ENCODE measurements around the gene SYNGR3.
"Not testable (repeated sequence)": the region's sequence is repeated elsewhere in the genome, so short reads cannot be mapped to it uniquely, and the experiment has no call there.

Gene SYNGR3

DNA sequence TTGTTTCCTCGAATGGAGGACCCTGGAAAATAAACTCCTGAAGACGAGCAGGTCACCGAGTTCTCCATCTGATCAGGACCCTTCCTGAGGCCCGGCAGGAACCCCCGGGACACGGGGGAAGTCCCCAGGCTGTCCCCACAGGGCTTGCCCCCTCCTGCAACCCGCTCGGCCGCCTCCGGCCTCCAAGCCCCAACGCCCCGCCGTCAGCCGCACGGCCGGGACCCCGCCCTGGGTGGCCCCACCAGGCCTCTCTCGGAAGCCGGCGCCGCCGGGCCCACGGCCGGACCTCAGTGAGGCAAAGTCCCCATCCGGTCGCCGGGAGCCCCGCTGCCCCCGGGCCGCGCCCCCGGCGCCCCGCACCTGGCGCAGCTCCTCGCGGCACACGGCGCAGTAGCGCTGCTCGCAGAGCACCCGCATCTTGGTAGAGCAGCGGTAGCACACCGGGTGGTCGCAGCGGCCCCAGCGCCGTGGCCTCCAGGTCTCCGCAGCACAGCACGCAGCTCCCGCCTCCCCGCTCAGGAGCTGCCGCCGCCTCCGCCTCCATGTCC is 19.5 kb downstream of the SYNGR3 start:
- FAIRE-seq: no peak

DNA sequence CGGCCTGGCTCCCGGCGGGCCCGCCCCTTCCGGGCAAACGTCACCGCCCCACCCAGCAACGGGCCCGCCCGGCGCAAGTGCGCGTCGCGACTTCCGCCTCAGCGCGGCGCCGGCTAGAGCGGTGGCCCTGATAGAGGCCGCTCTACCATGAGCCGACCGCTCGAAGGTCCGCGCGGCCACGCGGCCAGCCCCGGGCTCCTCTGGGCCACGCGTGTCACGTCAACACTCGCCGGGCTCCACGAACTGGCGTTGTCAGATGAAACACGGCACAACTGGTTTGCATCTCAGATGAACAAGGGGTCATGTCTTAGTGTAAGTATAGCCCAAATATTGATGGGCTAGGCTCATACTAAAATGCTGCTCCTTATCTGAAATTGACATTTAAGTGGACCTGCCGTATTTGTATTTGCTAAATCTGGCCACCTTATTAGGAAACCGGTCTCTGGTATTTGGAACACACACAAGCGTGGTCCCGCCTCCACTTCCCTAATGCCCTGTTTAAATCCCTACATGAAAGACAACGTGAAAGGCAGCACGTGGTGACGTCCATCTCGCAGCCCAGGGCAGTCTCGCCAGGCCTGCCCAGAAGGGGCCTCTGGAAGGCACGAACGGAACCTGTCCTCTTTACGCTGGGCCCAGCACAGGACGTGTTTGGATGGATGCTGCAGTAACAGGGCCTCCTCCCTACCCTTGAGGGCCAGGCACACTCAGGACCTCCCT is 20.2 kb downstream of the SYNGR3 start, which contains the start of gene ZNF598:
TSS of gene ZNF598 (minus strand) at position 31 of the 720 bp plus-strand sequence.
- FAIRE-seq: no peak

DNA sequence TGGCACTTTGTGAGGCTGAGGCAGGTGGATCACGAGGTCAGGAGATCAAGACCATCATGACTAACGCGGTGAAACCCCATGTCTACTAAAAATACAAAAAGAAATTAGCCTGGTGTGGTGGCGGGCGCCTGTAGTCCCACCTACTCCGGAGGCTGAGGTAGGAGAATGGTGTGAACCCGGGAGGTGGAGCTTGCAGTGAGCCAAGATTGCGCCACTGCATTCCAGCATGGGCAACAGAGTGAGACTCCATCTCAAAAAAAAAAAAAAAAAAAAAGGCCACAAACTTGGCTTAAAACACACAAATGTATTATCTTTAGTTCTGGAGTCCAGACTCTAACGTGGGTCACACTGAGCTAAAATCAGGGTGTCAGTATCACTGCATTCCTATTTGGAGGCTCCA is 22.0 kb downstream of the SYNGR3 start:
- FAIRE-seq: not testable (repeated sequence)

DNA sequence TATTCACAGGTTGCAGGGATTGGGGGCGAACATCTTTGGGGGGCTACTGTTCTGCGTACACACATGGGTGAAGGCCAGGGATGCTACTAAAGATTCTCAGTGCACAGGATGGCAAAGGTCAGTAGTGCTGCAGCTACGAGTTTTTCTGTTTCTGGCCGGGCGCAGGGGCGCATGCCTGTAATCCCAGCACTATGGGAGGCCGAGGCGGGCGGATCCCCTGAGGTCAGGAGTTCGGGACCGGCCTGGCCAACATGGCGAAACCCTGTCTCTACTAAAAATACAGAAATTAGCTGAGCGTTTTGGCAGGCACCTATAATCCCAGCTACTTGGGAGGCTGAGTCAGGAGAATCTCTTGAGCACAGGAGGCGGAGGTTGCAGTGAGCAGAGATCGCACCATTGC is 23.8 kb downstream of the SYNGR3 start:
- FAIRE-seq: no peak

DNA sequence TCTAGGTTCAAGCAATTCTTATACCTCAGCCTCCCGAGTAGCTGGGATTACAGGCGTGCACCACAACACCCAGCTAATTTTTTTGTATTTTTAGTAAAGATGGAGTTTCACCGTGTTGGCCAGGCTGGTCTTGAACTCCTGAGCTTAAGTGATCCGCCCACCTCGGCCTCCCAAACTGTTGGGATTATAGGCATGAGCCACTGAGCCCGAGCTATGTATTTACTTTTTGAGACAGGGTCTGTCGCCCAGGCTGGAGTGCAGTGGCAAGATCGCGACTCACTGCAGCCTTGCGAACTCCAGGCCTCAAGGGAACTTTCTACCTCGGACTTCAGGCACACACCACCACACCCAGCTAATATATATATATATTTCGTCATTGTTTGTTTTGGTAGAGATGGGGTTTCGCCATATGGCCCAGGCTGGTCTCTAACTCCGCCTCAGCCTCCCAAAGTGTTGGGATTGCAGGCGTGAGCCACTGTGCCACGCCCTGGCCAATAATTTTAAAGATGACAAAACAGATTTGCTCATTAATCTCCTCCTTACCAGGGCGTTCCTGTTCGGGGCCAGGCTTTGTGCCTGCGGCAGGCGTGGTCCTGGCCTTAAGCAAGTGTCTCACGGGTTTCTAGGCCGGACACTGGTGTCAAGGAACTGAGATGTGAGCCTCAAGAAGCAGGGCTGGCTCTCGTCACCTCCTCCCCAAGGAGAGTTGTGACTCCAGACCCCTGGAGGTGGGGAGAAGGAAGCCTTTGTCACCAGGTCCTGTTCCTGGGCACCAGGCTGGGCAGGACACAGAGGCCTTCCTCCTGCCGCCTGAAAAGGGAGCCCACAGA is 25.6 kb downstream of the SYNGR3 start:
- no peak for FAIRE-seq

DNA sequence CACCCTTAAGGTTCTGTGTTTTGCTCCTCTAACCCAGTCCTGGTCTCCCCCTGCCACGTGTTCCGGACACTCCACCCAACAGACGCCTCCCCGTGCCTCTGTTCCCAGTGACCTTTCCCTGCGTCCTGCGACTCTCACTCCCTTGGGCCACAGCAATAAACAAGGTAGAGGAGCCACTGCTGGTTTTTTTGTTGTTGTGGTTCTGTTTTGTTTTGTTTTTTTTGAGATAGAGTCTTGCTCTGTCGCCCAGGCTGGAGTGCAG is 26.1 kb downstream of the SYNGR3 start:
- no peak for FAIRE-seq

DNA sequence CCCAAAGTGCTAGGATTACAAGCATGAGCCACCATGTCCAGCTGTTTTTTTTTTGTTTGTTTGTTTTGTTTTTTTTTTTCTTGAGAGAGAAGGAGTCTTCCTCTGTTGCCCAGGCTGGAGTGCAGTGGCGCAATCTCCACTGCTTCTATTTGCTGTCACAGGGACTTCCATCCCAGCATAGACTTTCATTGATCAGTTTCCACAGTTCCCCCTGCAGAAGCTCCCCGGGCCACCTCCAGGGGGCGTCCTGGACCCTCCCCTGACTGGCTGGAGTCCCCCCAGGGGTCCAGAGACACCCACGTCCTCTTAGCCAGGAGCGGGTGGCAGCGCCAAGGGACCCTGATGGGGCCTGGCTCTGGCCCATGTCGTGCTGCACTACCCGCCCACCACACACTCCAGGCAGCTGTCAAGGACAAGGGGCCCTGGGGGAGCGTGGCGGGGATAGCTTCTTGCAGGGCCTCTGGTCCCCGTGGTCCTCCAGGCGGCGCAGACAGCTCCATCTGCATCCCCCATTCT is 26.7 kb downstream of the SYNGR3 start:
- no peak for FAIRE-seq

DNA sequence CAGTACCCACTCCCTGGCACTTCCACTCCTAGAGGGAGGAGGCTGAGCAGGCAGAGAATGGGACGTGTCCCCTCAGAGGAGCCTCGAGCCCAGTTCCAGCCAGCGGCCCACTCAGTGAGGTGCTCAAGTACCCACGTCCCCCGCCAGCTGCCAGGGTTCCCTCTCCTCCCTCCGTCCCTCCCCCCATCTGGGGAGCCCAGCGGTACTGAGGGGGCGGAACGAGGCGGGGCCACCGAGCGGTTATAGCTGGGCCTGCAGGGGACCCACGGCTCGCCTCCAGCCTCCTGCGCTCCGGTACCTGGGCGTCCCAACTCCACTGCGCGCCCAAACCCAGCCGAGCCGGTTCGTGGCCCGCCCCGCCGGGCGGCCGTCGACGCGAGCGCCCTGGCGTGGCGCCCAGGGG is 29.7 kb downstream of the SYNGR3 start, which contains the start of gene NPW:
TSS of gene NPW (plus strand) at position 268 of the 403 bp plus-strand sequence.
- FAIRE-seq: no peak

DNA sequence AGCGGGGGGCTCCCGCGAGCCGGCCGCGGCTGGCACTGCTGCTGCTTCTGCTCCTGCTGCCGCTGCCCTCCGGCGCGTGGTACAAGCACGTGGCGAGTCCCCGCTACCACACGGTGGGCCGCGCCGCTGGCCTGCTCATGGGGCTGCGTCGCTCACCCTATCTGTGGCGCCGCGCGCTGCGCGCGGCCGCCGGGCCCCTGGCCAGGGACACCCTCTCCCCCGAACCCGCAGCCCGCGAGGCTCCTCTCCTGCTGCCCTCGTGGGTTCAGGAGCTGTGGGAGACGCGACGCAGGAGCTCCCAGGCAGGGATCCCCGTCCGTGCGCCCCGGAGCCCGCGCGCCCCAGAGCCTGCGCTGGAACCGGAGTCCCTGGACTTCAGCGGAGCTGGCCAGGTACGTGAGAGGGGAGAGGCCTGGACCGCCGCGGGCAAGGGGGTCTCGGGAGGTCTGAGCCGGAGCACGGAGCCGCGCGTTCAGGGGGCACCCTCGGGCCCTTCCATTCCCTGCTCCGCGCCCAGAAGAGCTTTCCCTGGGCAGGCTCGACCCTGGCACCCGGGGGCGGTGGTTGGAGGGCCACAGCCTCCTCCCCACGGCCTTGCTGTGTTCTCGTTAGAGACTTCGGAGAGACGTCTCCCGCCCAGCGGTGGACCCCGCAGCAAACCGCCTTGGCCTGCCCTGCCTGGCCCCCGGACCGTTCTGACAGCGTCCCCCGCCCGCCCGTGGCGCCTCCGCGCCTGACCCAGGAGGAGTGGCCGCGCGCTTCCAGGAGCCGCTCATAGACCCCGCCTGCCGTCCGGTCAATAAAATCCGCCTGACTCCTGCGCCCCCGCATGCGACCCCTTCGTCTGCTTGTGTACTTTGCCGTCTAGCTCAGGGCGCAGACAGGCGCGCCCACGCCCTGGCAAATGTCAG is 30.4 kb downstream of the SYNGR3 start:
- FAIRE-seq: no peak

DNA sequence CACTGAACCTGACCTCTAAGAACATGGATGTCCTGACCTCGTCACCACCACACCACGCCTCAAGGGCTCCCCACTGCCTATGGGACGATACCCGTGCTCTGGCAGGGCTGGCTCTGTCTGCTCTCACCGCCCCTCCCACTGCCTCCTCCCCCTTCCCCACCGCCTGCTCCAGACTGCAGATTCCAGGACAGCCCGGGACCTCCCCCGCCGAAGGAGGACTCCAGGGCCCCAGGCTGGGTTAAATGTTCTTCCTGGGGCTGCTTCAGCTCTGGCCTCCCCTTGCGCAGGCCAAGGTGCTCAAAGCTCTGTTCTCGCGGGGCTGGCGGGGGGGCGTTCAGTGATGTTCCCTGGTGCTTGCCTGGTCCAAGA is 32.9 kb downstream of the SYNGR3 start:
- FAIRE-seq: no peak

DNA sequence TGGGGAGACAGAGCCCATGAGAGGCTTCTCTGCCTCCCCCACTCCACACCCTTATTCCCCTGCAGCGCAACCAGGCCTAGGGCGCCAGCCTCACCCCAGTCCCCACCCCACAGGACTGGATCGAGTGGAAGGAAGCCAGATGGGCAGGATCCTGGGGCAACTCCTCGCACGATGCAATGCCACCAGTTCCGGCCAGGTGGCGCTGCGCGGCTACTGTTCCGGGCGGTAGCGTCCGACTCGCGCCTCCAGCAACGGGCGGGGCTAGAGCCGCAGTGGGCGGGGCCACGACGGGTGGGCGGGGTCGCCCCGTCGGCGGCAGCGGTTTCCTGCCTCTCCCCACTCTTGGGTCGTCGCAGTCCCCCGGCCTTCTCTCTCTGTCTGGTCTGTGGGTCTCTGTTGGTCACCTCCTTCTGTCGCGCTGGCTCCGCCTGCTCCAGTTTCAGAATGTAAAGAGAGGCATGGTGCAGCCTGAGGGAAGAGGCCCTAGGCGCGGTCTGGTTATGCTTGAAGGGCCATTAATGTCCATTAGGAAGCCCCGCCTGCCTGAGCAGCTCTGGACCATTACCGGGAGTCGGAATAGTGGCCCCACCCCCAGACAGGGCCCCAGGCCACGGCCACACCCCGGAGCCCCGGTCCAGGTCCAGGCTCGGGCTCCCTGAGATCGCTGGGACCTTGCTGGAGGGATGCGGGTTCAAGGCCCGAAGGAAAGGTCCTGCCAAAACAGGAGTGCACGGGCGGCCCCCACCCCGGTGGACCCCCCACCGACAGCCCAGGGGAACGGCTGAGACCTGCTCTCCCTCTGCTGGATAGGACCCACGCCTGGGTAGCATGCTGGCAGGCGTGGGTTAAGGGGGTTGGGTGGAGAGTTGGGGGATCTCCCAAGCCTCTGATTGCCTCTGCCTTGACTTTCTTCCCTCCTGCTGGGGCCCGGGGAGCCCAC is 33.6 kb downstream of the SYNGR3 start:
- no peak for FAIRE-seq

DNA sequence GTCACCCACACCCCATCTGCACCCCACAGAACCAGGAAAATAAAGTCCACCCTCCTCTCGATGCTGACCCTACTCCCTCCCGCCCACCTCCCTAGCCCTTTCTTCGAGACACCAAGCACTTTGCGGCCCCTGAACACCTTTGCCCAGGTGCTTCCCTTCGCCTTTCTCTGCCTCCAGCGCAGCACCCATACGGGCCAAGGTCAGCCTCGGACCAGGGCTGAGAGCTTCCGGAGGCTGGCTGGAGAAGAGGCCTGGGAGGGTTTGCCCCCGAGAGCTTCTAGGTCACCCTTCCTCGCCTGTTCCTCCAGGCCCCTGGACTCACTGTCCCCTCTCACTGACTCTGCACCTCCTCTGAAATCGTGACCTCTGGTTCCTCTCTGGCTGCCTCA is 34.3 kb downstream of the SYNGR3 start:
- FAIRE-seq: no peak

DNA sequence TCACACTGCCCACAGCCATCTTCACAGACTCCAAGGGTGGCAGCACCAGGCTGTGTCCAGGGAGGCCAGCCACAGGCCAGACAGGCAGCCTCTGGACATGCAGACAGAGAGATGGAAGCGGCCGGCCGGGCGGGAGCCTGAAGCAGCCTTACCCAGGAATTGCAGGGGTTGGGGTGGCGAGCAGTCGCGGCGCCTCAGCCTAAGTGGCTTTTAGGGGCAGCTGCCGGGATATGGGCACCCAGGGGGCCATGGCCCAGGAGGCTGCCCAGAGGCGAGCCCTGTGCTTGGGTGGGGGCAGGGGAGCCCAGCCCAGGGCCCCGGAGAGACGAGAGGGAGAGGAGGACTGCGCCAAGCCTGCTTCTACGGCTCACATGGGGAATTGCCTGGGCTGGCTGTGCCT is 35.5 kb downstream of the SYNGR3 start:
- FAIRE-seq: no peak

DNA sequence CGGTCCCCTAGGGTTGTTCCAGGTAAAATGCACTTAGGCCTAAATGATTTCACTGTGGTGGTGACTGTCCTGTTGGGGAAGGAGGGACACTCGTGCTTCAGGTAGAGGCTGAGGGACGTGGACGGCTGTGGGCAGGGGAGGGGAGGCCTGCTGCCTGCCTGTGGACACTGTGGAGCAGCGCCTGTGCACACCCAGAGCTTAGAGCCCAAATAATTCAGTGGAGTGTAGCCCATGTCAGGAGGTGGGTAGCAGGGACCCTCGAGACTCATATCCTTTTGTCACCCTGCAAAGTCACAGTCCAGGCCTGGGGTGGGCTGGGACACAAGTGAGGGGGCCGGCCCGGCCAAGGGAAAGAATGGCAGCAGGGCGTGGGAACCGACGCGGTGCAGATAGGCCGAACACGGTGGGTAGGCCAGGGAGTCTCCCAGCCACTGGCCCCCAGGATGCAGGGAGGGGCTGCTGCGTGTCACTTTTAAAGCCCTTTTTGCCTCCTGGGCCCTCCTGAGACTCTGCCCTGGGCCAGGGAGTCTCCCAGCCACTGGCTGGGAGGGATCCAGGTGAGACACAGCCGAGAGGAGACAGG is 36.2 kb downstream of the SYNGR3 start:
- FAIRE-seq: no peak

DNA sequence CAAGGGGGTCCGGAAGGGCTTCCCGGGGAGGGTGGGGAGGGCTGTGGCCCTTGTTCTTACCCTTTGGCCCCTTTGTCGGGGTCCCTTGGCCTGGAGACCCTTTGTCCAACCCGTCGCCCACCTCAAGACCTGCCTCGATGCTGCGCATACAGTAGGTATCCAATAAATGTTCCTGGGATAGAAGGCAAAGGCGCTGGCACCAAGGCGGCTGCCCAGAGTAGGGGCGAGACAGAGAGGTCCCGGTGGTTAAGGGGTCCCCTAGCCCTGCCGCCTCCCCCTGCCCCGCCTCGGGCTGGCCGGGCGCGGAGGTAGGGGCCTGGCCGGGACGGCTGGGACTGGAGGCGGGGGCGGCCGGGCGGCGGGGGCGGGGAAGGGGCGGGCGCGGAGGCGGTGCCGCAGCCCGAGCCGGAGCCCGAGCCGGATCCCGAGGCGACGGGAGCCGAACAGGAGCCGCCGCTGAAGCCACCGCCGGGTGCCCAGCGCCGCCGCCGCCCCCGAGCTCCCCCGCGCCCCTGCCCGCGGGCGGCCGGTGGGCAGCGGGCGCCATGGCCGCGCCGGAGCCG is 36.8 kb downstream of the SYNGR3 start, which contains the start of gene NHERF2:
TSS of gene NHERF2 (plus strand) at position 442 of the 563 bp plus-strand sequence. CDS start at position 546, 104 bp downstream.
- FAIRE-seq: no peak

DNA sequence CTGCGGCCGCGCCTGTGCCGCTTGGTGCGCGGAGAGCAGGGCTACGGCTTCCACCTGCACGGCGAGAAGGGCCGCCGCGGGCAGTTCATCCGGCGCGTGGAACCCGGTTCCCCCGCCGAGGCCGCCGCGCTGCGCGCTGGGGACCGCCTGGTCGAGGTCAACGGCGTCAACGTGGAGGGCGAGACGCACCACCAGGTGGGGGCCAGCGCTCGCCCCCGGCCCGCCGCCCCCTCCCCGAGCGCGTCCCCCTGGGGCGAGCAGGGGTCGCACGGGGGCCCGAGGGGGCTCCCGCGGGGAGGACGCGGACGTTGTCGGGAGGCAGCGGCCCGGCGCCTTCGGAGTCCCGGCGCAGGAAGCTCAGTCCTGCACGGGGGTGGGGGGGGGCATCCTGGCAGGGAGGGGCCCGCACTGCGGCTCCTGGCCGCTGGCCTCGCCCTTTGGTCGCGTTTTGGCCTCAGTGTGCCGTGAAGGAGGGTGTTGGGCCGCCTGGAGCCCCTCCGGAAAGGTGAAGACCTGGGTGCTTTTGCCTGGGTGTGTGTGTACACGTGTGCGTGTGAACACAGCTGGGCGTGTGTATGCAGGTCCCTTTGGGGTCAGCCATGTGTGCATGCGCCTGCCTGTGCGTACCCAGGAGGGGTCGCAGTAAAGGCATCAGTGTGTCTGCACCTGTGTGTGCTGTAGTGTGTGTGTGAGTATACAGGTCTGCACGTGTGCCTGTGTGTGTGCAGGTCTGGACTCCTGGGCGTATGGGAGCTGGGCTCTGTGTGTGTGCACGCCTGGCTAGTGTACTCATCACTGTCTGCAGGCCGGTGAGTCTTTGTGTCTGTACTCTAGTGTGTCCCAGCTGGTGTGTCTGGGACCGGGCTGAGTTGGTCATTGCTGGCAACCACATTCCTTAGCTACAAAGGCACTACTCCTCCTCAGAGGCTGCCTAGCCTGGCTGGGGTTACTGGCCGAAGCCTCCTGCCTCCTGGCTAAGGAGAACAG is 37.5 kb downstream of the SYNGR3 start:
- no peak for FAIRE-seq

DNA sequence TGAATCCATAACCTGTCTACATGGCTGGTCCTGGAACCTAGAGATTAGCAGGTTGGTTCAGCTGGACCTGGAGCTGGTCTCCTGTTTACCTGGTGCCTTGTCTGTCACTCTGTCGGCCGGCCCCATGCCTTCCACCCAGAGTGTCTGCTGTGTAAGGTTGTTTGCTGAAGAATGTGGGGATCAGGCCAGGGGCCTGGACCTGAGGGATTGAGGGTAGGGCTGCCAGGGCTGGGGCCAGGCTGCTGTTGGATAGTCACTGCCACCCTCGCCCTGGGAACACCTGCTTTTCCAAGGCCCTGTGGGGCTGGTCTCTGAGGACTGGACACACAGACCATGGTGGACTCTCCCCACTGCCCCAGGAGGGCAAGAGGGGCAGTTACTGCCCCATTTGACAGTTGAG is 38.4 kb downstream of the SYNGR3 start:
- no peak for FAIRE-seq

DNA sequence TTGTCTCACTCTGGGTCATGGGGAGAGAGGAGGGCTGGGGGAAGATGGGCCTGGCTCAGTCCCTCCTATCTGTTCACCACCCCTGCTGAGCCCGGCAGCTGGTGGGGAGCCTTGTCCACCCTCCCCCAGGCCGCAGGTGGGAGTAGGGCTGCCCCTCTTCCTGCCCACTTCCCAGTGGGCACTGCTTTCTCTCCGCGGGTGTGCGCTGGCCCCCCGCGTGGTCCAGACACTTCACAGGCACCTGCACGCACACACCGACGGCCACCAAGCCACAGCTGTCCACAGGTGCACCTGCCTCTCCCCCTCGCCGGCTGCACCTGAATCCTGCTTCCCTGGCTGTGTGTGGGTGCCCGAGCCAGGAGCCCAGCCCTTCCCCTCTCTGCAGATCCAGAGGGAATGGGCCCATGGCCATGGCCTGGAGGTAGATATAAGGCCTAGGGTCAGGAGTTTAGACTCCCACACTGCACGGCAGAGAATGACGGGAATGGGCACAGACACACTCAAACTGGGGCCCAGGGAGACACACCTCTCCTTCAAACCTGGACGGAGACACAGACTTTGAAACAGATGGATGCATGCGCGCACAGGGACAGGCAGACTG is 39.0 kb downstream of the SYNGR3 start:
- FAIRE-seq: no peak

DNA sequence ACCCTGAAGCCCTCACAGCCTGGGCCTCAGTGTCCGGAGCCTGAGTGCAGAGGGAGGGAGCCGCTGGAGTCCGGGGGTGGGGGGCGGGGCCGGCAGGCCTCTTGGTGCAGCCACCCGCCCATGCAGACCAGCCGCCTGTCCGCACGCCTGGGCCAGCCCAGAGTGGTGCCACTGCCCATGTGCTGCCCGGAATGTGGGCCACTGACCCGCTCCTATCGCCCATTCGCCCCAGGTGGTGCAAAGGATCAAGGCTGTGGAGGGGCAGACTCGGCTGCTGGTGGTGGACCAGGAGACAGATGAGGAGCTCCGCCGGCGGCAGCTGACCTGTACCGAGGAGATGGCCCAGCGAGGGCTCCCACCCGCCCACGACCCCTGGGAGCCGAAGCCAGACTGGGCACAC is 39.6 kb downstream of the SYNGR3 start:
- no peak for FAIRE-seq
